ENCODE measurements around the gene LAMP1.
A peak's percentile ranks its signal among the peaks of the same experiment; 100 is the strongest.
"Not testable (repeated sequence)": the region's sequence is repeated elsewhere in the genome, so short reads cannot be mapped to it uniquely, and the experiment has no call there.

LAMP1 gene

DNA sequence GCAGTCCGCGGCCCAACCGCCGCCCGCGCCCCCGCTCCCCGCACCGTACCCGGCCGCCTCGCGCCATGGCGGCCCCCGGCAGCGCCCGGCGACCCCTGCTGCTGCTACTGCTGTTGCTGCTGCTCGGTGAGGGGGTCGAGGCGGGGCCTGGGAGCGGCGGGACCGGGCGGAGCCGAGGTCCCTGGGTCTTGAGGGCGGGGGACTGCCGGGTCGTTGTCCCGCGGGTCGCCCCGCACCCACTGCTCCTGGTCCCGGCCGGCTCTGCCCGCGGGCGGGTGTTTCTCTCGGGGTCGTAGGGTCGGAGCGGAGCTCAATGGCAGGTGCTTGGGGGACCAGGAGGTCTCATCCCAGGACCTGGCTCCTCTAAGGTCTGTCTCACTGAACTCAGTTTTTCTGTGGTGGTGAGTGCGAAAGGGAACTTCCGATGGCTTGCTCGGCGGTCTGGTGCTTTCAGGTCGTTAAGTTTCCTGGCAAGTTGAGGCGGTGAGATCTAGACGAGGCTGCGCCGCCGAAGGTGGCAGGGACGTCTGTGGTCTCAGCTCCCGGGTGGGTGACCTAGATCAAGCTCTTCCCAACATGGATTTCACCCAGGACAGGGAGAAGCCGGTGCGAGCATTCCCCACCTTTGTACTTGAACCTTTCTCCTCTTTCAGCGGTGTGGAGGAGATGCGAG is 467 bp downstream of the LAMP1 start:
- peak; percentile 13 to 37 for DNase-seq

GRCh38 chr13:113298043-113298945 is 1.3 kb downstream of the LAMP1 start:
- no peak for DNase-seq

DNA sequence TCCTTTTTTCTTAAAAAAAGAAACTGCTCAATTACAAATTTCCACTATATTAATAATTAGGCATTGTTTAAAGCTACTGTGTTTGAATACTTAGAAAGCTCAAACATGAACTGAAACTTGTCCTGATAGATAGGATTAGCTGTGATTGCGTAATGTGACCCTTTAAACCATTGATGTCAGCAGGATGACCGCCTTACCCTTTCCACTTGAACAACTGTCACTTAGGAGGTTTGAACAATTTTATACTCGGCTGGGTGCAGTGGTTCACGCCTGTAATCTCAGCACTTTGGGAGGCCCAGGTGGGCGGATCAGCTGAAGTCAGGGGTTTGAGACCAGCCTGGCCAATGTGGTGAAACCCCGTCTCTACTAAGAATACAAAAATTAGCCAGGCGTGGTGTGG is 2.9 kb downstream of the LAMP1 start:
- no peak for DNase-seq

DNA sequence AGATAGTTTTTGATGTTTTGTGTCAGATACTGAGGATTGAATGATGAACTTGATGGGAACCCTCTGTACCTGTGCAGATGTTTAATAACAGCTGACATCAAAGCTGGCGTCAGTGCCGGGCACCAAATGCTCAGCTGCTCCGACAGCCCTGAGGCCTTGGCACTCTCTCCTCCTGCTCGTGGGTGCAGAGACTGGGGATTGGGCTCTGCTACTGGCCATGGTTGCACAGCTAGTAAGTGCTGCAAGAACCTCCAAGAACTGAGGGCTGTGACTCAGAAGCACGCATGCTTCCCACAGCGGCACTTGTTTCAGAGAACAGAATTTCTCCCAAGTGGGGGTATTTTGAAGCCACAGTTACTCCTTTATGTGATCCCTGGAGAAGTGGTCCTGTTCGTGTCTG is 5.9 kb downstream of the LAMP1 start:
- no peak for DNase-seq

GRCh38 chr13:113304121-113304520 is 7.1 kb downstream of the LAMP1 start:
- no peak for DNase-seq

DNA sequence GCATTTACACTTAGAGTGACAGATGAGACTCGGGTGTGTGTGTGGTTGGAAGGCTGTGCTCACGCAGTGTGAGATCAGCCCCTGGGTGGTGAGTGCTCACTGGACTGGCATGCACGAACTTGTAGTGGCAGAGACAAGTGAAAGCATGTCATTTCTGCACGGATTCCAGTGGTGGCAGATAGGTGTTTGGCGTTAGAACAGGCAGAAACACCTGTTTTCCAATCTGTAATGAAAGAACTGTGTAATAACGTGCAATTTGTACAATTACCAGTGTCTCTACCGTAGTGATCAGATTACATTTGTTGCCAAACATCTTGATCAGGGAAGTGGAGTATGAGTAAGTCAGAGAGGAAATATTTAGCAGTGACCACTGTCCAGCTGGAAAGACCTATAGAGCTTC is 8.2 kb downstream of the LAMP1 start:
- DNase-seq, result no peak

DNA sequence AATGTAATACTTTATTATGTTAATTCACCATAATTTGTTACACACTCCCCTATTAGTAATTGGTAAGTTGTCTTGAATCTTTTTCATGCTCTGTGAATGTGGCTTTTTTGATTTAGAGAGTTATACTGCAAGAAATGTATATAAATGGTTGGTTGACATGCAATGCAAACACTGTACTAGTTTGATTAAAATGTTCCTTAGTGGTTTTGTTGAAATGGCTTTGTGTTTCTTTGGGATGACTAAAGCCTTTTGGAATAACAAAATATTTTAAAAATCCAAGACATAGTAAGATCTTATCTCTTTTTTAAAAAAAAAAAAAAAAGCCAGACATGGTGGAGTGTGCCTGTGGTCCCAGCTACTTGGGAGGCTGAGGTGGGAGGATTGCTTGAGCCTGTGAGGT is 10.5 kb downstream of the LAMP1 start:
- DNase-seq, result no peak

GRCh38 chr13:113309473-113309872 is 12.4 kb downstream of the LAMP1 start:
- DNase-seq, result no peak

- DNase-seq, result not testable (repeated sequence)
Observed at GRCh38 chr13:113314112-113314511, 17.1 kb downstream of the LAMP1 start.

DNA sequence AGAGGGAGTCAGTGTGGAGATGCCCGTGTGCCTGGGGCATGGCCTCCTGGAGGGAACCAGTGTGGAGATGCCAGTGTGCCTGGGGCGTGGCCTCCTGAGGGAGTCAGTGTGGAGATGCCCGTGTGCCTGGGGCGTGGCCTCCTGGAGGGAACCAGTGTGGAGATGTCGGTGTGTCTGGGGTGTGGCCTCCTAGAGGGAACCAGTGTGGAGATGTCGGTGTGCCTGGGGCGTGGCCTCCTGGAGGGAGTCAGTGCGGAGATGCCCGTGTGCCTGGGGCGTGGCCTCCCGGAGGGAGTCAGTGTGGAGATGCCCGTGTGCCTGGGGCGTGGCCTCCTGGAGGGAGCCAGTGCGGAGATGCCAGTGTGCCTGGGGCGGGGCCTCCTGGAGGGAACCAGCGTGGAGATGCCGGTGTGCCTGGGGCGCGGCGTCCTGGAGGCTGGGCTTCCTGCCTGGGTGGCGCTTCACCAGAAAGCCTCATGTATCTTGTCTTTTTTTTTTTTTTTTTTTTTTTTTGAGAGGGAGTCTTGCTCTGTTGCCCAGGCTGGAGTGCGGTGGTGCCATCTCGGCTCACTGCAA is 17.9 kb downstream of the LAMP1 start:
- not testable (repeated sequence) for DNase-seq

DNA sequence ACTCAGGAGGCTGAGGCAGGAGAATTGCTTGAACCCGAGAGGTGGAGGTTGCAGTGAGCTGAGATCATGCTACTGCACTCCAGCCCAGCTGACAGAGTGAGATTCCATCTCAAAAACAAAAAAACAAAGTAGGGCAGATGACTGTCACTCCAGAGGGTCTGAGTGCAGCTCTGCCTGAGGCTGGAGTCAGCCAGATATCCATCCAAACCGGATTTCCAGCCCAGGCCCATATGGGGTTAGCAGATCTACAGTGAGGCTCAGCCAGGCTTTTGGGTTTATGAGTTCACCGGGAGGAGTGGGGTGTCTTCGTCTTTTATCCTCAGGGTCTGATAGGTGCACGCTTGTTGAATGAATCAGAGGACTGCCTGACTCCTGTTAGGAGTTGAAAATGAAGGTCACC is 19.0 kb downstream of the LAMP1 start:
- no peak for DNase-seq

- DNase-seq, result no peak
Observed at GRCh38 chr13:113317031-113317430, 20.0 kb downstream of the LAMP1 start.

- DNase-seq, result no peak
Observed at GRCh38 chr13:113318956-113319355, 21.9 kb downstream of the LAMP1 start.

DNA sequence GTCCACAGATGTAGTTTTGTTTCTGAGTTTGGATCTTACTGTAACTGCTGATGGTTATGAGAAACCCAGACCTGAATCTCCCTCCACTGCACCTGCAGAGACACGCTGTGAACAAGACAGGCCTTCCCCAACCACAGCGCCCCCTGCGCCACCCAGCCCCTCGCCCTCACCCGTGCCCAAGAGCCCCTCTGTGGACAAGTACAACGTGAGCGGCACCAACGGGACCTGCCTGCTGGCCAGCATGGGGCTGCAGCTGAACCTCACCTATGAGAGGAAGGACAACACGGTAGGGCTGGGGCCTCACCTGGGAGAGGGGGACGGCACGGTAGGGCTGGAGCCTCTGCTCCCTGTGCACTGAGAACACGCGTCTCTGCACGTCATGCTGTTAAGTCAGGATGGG is 22.3 kb downstream of the LAMP1 start:
- no peak for DNase-seq

GRCh38 chr13:113320226-113320875 is 23.3 kb downstream of the LAMP1 start:
- DNase-seq, result no peak

DNA sequence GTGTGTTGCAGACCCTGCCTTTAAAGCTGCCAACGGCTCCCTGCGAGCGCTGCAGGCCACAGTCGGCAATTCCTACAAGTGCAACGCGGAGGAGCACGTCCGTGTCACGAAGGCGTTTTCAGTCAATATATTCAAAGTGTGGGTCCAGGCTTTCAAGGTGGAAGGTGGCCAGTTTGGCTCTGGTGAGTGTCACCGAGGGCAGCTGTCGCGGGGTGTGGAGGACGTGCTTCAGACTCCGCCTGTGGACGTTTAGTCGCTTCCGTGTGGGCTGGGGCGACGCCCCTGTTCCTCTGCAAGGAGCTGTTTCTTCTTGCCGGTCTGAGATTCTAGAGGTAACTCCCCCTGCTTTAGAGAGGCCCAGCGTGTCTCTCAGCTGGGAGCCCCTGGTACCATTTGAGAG is 24.5 kb downstream of the LAMP1 start:
- no peak for DNase-seq

GRCh38 chr13:113322043-113322461 is 25.0 kb downstream of the LAMP1 start:
- no peak for DNase-seq

DNA sequence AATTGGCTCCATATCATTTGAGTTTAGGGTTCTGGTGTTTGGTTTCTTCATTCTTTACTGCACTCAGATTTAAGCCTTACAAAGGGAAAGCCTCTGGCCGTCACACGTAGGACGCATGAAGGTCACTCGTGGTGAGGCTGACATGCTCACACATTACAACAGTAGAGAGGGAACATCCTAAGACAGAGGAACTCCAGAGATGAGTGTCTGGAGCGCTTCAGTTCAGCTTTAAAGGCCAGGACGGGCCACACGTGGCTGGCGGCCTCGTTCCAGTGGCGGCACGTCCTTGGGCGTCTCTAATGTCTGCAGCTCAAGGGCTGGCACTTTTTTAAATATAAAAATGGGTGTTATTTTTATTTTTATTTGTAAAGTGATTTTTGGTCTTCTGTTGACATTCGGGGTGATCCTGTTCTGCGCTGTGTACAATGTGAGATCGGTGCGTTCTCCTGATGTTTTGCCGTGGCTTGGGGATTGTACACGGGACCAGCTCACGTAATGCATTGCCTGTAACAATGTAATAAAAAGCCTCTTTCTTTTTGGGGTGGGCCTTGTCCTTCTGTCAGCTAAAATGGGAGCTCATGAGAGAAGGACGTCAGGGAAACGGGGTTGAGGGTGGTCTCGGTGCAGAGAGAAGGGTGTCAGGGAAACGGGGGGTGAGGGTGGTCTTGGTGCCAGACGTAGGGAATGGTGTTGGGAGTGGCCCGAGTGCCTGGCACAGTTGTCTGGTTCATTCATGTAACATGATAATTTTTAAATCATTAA is 26.0 kb downstream of the LAMP1 start:
- no peak for DNase-seq

DNA sequence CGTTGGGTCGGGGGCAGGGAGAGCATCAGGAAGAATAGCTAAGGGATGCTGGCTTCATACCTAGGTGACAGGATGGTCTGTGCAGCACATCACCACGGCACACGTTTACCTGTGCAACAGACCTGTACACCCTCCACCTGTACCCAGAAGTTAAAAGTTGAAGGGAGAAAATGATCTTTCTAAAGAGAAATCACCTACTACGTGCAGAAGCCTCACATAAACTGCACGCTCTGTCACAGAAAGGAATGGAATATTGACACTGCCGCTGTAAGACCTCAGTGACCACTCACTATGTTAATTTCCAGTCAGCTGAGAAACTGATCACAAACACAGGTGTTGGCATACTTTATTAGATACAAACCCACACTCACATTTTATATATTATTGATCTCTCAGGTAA is 26.8 kb downstream of the LAMP1 start:
- DNase-seq, result no peak

GRCh38 chr13:113324398-113324797 is 27.4 kb downstream of the LAMP1 start:
- DNase-seq, result no peak

DNA sequence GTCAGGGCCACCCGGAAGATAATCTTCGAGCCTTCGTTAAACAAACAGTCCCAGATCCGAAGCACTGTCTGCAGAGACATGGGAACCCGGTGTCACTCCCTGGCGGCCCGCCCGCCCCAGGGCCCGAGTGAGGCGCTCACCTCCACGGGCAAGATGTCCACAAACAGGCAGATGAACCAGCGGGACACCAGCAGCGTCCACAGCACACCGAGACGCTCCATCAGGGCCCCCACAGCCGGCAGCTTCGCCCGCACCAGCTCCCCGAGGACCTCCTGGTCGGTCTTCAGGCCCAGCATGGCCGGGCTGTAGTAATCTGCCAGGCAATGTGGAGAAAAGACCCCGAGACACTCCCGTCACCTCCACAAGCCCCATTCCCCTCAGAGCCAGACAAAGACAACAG is 28.7 kb downstream of the LAMP1 start:
- DNase-seq, result no peak

GRCh38 chr13:113327391-113327765 is 30.3 kb downstream of the LAMP1 start:
- DNase-seq, result no peak

All from stimulated activated CD4-positive, alpha-beta T cell treated with anti-CD3 and anti-CD28 coated beads, Interleukin-4, amount 100 ng/mL, for 4 hours (primary cell).